ENCODE results near the gene DCUN1D3. TPM values are rescaled to one million over a fixed set of nuclear protein-coding genes. Genes with fewer than 3 reads are reported as not detected.
"Not testable (repeated sequence)": the region's sequence is repeated elsewhere in the genome, so short reads cannot be mapped to it uniquely, and the experiment has no call there.

Gene DCUN1D3
- polyA plus RNA-seq, 3 donors from 2014 or later = 0.06 to 1.5 (median 0.74) TPM

DNA sequence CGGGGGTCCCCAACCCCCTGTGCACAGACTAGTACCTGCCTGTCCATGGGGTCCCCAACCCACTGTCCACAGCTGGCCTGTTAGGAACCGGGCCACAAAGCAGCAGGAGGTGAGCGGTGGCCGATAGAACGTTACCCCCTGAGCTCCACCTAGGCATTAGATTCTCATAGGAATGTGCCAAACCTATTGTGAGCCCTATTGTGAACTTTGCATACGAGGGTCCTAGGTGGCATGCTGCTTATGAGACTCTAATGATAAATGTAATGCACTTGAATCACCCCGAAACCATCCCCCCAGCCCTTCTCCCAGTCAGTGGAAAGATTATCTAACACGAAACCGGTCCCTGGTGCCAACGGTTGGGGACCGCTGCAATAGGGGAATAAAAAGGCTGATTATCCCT, 92.3 kb downstream of the DCUN1D3 start:
- H3K4me3 Mint-ChIP-seq = peak overlapping the region; percentile 77 to 99 (median 96)
- H3K9me3 Mint-ChIP-seq = no peaks in the 10 kb centered on the region
- peaks cover 0 to 5% (median 1%) of the 10 kb centered on the region in 3 donors for H3K27me3 Mint-ChIP-seq (ENCODE audit: low read depth in 3 of 3)
- H3K4me1 Mint-ChIP-seq = peaks cover 28 to 44% of the 10 kb centered on the region in 2 donors
- H3K36me3 Mint-ChIP-seq = no peaks in the 10 kb centered on the region
- peak overlapping the region in 5 of 6 donors; percentile 14 to 63 (median 32) for H3K27ac Mint-ChIP-seq
- DNase-seq = no peak

GRCh38 chr16:20806168-20807050, 93.7 kb downstream of the DCUN1D3 start, which contains the start of the genes ERI2 and REXO5:
Gene ERI2, minus strand, starts transcription at chr16:20806472. Its CDS starts 42 bp downstream, at chr16:20806430.
Gene REXO5, plus strand, starts transcription at chr16:20806527. Its CDS starts 427 bp downstream, at chr16:20806954.
- Mint-ChIP-seq H3K27ac (peak within 1 kb of the TSS; percentile 88 to 97 (median 94)), H3K27me3 (ENCODE audit: low read depth in 3 of 3) (peaks cover 0 to 5% (median 1%) of the 10 kb centered on the region in 3 donors)

GRCh38 chr16:20805684-20806167, 94.4 kb downstream of the DCUN1D3 start:
- Mint-ChIP-seq H3K4me3 (peak overlapping the region; percentile 96 to 100 (median 98)), H3K4me1 (peaks cover 24 to 37% of the 10 kb centered on the region in 2 donors), H3K27ac (peak overlapping the region; percentile 88 to 97 (median 94))
- not testable (repeated sequence) for H3K36me3 Mint-ChIP-seq; H3K9me3 Mint-ChIP-seq; H3K27me3 Mint-ChIP-seq (ENCODE audit: low read depth in 3 of 3)
- peak in 1 of 3 donors; percentile 0 for DNase-seq

More at GRCh38 chr16:20806168-20807050, 93.7 kb downstream of the DCUN1D3 start, which contains the start of the genes ERI2 and REXO5:
- Mint-ChIP-seq H3K4me1 (peaks cover 28 to 44% of the 10 kb centered on the region in 2 donors), H3K4me3 (peak within 1 kb of the TSS; percentile 96 to 100 (median 98)), H3K36me3 (no peaks in the 10 kb centered on the region), H3K9me3 (no peaks in the 10 kb centered on the region)
- peak; percentile 73 to 76 (median 75) for DNase-seq

Other genes starting within 250 kb of the DCUN1D3 start
- gene ACSM1, start 202.7 kb downstream of the DCUN1D3 start, polyA plus RNA-seq = 1 to 10 TPM in 1 of 3 donors, under 1 TPM in 1, not detected in 1; 0.49 to 1.1 TPM
- 10 to 100 TPM; 46.4 to 73.0 (median 48.3) TPM for gene THUMPD1, start 158.5 kb downstream of the DCUN1D3 start, polyA plus RNA-seq
- 1 to 10 TPM in 2 of 3 donors, not detected in 1; 4.1 to 5.5 TPM for gene ACSM3, start 136.3 kb downstream of the DCUN1D3 start, polyA plus RNA-seq
- gene ERI2, start 93.9 kb downstream of the DCUN1D3 start, polyA plus RNA-seq = 1 to 10 TPM; 2.0 to 4.7 (median 4.2) TPM
- 1 to 10 TPM; 1.2 to 1.8 (median 1.7) TPM for gene REXO5, start 93.8 kb downstream of the DCUN1D3 start, polyA plus RNA-seq
- gene LYRM1, start 413 bp upstream of the DCUN1D3 start, polyA plus RNA-seq = 10 to 100 TPM; 23.8 to 37.1 (median 36.4) TPM